Measurements from ENCODE around the gene KCNQ5.

KCNQ5 gene

DNA sequence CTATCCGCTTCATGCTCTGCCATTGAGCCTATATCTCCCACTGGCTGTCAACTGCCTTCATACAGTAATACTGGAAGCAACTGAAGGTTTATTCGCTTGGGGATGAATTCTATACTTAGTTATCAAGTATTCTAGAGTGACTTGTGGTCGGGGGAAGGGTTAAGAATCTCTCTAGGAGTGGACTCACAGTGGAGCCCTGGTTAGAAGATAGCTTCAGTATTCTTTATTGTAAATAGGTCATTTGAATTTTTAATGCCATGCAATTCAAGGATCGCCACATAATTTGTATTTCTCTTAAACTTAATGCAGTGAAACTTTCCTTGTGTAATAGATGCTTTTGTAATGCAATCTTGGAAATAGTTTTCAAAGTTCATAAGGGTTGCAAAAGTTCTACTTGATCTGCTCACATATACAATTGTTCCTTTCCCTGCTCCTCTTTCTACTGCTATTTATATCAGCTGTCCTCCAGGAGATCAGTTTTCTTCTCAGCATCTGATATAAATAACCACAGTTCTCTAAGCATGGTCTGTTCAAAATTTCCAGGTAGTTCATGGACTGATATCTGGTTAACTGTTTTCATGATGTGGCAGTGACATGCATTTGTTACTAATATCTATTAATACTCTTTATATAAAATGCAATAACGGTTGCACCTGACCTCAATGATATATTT is 120.3 kb downstream of the KCNQ5 start:
- no peak for DNase-seq (ENCODE audit: low read depth)

GRCh38 chr6:72746276-72746675 is 124.4 kb downstream of the KCNQ5 start:
- no peak for DNase-seq (ENCODE audit: low read depth)

- no peak for DNase-seq (ENCODE audit: low read depth)
Measured at GRCh38 chr6:72748759-72749158, 126.9 kb downstream of the KCNQ5 start.

GRCh38 chr6:72755752-72756151 is 133.9 kb downstream of the KCNQ5 start:
- DNase-seq (ENCODE audit: low read depth), result no peak

- DNase-seq (ENCODE audit: low read depth), result no peak
Measured at GRCh38 chr6:72757048-72757447, 135.2 kb downstream of the KCNQ5 start.

GRCh38 chr6:72757926-72758325 is 136.1 kb downstream of the KCNQ5 start:
- no peak for DNase-seq (ENCODE audit: low read depth)

GRCh38 chr6:72758901-72759300 is 137.0 kb downstream of the KCNQ5 start:
- DNase-seq (ENCODE audit: low read depth), result no peak

DNA sequence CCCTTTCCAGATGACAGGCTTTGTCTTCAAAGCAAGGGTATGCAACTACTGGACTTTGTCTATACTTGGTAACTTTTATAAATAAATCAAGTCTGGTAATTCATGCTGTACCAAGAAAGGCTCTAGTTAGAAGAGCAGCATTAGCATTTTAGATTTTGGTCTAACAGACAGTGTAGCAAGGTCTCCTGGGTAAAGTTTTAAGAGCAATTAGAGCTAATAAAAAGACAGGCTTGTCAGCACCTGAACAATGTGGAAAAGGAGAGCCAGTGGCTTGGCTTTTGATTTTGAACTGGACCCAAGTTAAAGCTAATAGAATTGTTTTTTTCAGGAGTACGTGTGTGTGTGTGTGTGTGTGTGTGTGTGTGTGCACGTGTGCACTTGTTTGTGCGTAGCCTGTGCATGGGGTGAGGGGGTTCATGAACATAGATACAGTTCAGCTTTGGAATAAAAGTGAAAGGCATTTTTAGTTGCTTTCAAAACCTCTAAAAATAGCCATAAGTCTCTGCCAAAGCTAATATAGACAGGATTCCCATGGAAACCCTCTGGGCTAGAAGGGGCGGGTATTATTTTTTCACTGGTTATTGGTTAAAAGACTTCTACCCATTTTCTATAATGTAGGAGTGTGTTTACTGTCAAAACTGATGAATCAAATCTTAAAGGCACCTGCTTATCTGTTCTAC is 138.4 kb downstream of the KCNQ5 start:
- no peak for DNase-seq (ENCODE audit: low read depth)

DNA sequence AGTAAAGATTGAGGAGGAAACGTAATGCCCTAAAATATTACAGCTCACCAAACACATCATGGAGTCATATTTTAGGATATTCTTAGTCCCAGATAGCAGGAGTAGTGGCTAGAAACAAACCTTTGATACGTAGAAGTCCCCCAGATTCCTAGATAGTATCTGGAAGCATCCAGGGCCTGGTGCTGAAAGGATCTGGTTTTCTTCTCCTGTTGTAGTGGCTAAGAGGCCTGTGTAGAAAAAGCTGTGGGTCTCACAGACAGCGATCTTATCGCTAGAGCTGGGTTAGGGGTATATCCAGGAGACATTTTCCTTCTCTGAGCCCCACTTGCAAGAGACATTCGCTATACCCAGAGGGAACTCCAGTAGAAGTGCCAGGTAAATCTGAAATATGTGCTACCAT is 139.9 kb downstream of the KCNQ5 start:
- no peak for DNase-seq (ENCODE audit: low read depth)

- no peak for DNase-seq (ENCODE audit: low read depth)
Measured at GRCh38 chr6:72769459-72770125, 147.7 kb downstream of the KCNQ5 start.

DNA sequence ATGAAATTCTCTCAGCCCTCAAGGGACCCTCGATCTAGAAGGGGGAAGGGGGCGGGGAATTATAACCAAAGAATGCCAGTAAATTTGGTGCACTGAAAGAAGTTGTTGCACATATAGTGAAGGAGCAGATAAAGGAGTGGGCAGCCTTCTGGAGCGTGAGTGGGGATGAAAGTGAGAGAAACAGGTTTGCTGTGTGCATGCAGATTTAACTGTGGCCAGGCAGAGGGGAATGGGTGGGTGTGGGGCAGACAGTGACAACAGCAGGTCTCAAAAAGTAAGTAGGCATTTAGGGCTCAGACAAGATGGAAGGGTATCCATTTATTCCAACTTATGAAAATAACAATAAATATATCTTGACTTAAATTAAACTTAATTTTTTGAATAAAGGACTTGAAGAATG is 149.1 kb downstream of the KCNQ5 start:
- DNase-seq (ENCODE audit: low read depth), result no peak

- no peak for DNase-seq (ENCODE audit: low read depth)
Measured at GRCh38 chr6:72776456-72776855, 154.6 kb downstream of the KCNQ5 start.

DNA sequence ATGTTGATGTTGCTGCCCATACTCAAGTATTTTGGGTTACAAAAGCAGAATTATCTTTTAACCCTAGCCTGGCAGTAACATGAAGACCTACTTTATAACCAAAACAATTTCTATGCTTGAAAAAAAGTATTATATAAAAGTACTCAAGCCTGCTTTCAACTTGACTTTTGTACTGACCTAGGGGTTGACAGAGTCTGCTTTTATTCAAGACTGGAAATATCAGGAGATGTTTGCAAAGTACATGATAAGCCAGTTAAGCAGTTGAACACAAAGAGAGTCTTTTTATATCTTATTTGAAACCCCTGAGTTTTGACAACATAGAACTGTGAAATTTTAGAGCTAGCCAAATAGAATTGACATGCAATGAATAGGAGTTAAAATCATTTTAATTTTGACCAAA is 159.8 kb downstream of the KCNQ5 start:
- no peak for DNase-seq (ENCODE audit: low read depth)

DNA sequence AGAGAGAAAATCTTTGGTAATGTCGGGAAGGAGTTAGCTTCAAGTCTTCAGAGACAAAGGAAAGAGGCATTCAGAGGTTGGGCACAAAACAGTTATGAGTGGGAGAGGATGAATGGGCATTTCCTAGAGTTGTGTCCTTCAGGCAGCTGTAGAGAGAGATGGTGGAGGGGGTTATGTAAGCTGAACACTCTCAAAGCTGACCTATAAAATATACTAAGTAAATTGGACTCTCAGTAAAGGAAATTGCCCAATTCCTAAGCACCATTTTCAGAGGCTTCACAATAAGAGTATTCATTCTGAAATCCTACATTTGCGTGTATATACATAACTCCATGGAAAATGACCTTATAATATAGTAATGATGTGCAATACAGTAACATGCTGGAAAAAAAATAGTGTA is 161.2 kb downstream of the KCNQ5 start:
- DNase-seq (ENCODE audit: low read depth), result no peak

- DNase-seq (ENCODE audit: low read depth), result no peak
Measured at GRCh38 chr6:72783666-72784065, 161.8 kb downstream of the KCNQ5 start.

DNA sequence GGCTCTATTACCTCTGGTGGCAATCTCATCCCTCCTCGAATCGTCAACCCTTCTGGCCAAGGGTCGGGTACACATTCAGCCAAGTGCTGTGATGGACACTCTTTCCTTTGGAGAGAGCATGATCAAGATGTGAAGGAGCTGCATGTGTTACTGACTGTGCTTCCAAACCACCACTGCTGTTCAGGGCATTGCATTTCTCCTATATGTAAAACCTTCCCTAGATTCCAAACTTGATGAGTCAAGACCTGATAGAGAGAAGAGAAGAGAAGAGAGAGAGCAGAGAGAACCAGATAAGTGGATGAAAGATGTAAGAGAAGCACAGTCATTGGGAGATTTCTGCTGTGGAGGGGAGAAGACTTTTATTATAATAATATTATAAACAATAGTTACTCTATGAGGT is 162.2 kb downstream of the KCNQ5 start:
- DNase-seq (ENCODE audit: low read depth), result no peak

DNA sequence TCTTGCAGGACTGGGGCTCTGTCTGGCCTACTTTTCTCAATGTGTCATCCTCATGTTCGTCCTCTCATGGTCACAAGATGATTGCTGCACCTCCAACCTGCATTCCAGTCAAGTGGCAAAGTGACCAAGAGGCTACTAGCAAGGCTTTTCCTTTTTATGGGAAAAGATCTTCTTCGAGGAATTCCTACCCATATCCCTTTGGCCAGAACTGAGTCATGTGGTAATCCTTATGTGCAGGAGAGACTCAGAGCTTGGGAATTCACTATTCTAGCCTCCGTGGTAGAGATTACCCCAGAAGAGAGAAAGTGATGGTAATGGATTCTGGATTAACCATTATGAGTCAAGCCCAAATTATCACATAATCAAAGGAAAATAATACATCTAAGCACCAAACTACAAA is 162.7 kb downstream of the KCNQ5 start:
- no peak for DNase-seq (ENCODE audit: low read depth)

GRCh38 chr6:72787391-72788031 is 165.6 kb downstream of the KCNQ5 start:
- no peak for DNase-seq (ENCODE audit: low read depth)

GRCh38 chr6:72788188-72788587 is 166.3 kb downstream of the KCNQ5 start:
- DNase-seq (ENCODE audit: low read depth), result no peak

- DNase-seq (ENCODE audit: low read depth), result no peak
Measured at GRCh38 chr6:72789145-72789544, 167.3 kb downstream of the KCNQ5 start.

DNA sequence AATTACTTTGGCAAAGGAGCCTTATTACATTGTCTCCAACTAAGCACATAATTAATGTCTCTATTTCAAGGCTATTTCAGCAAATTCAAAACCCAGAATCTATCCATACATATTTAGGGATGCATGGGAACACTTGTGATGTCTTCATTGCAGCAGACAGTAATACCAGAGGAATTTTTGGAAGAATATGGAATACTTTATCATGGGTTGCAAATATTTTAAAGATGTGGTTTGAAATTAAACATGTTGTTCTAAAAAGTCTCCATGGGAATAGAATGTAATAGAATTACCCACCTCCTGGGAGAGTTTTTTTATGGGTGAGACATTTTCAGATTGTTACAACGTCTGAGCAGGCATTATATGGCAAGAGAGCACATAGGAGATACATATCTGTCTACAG is 170.8 kb downstream of the KCNQ5 start:
- DNase-seq (ENCODE audit: low read depth), result no peak

DNA sequence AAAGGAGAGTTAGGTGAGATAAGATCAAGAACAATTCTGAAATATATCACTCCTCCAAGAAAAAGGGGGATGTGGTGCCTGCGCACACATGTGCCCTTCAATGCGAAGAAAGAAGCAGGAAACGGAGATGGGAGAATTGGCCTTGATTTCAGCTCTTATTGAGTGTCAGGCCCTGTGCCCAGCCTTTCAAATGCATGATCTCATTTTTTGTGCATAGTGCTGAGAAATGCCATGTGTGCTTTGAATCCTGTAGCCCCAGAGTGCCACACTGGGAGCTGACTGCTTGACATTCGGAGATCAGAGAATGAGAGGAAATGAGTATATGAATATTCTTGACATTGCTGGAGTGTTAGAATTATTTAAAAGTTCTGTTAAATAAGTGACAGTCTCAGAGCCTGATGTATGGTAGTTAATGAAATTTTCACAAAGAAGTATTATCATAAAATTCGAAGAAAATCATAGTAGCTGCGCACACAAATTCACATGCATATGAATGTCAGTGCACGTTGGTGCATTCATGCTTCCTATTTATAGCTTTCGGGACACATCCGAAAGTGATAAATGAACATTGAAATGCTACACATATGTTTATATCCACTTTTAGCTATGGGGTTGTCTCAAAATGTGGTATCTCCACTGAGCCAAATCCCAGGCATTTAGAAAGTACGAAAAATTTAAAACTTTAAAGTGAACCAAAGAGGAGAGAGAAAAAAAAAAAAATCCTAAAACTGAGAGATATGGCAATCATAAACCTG is 172.0 kb downstream of the KCNQ5 start:
- no peak for DNase-seq (ENCODE audit: low read depth)

Measured in activated T-helper 9 cell treated with anti-CD3 and anti-CD28 coated beads, Interleukin-2, amount 50 U/mL, for 16 hours (primary cell).